H9 (cell line): ENCODE results near the gene SWI5. TPM values are rescaled to one million over a fixed set of nuclear protein-coding genes. Genes with fewer than 3 reads are reported as not detected.

Experiments
- DNase-seq: peaks from one replicate; pipeline ENCODE4 v3.0.0-alpha.2; 2017
- H2AFZ ChIP-seq: one replicate; pipeline ENCODE4 v1.6.1; 2013; ENCODE audit warnings: mild to moderate bottlenecking, low read length, control low read depth, moderate library complexity
- H2AK5ac ChIP-seq: 2 replicates; pipeline ENCODE4 v1.6.1; 2013; ENCODE audit warnings: low read length, control low read depth, mixed read lengths; ENCODE audit not compliant: insufficient read length
- H2BK120ac ChIP-seq: one replicate; pipeline ENCODE4 v1.6.1; 2013; ENCODE audit warnings: low read depth, mild to moderate bottlenecking, low read length, control low read depth, inconsistent platforms; ENCODE audit not compliant: poor library complexity, severe bottlenecking
- H2BK12ac ChIP-seq: 2 replicates; pipeline ENCODE4 v1.6.1; 2013; ENCODE audit warnings: low read length, control low read depth, mixed read lengths, low read depth; ENCODE audit not compliant: insufficient read length
- H2BK15ac ChIP-seq: 2 replicates; pipeline ENCODE4 v1.6.1; 2013; ENCODE audit warnings: low read depth, low read length, control low read depth
- H2BK20ac ChIP-seq: one replicate; pipeline ENCODE4 v1.6.1; 2013; ENCODE audit warnings: low read depth, mild to moderate bottlenecking, low read length, control low read depth, inconsistent platforms; ENCODE audit not compliant: poor library complexity, severe bottlenecking
- H2BK5ac ChIP-seq: 2 replicates; pipeline ENCODE4 v1.6.1; 2013; ENCODE audit warnings: low read length, control low read depth, mixed read lengths; ENCODE audit not compliant: insufficient read length
- H3K14ac ChIP-seq: 2 replicates; pipeline ENCODE4 v1.6.1; 2013; ENCODE audit warnings: low read length, control low read depth; ENCODE audit not compliant: insufficient read depth
- H3K18ac ChIP-seq: 2 replicates; pipeline ENCODE4 v1.6.1; 2013; ENCODE audit warnings: low read depth, mild to moderate bottlenecking, mixed read lengths, low read length, control low read depth; ENCODE audit not compliant: insufficient read length
- H3K23ac ChIP-seq: 2 replicates; pipeline ENCODE4 v1.6.1; 2013; ENCODE audit warnings: low read length, control low read depth, mixed read lengths, low read depth; ENCODE audit not compliant: insufficient read length
- H3K23me2 ChIP-seq: 2 replicates; pipeline ENCODE4 v1.6.1; 2013; ENCODE audit warnings: low read depth, mild to moderate bottlenecking, mixed read lengths, low read length, control low read depth; ENCODE audit not compliant: insufficient read length, poor library complexity, severe bottlenecking
- H3K27ac ChIP-seq: 2 replicates; pipeline ENCODE4 v1.5.1; 2013; ENCODE audit warnings: low read length, control low read depth, mixed read lengths, low read depth; ENCODE audit not compliant: insufficient read length
- H3K27me3 ChIP-seq: 2 replicates; pipeline ENCODE4 v1.6.1; 2013; ENCODE audit warnings: low read length, control low read depth, inconsistent platforms; ENCODE audit not compliant: insufficient read depth
- H3K4ac ChIP-seq: 2 replicates; pipeline ENCODE4 v1.6.1; 2013; ENCODE audit warnings: low read depth, mild to moderate bottlenecking, control low read depth, inconsistent platforms, low read length, moderate library complexity
- H3K4me1 ChIP-seq: 2 replicates; pipeline ENCODE4 v1.6.1; 2013; ENCODE audit warnings: low read length, control low read depth, inconsistent platforms; ENCODE audit not compliant: insufficient read depth
- H3K4me2 ChIP-seq: 2 replicates; pipeline ENCODE4 v1.6.1; 2013; ENCODE audit warnings: low read length, control low read depth, mixed read lengths; ENCODE audit not compliant: insufficient read length, insufficient read depth
- H3K56ac ChIP-seq: 2 replicates; pipeline ENCODE4 v1.6.1; 2013; ENCODE audit warnings: low read depth, mild to moderate bottlenecking, mixed read lengths, low read length, control low read depth; ENCODE audit not compliant: insufficient read length
- H3K79me1 ChIP-seq: 2 replicates; pipeline ENCODE4 v1.6.1; 2013; ENCODE audit warnings: low read depth, mild to moderate bottlenecking, moderate library complexity, low read length, control low read depth, inconsistent platforms; ENCODE audit not compliant: insufficient read depth, poor library complexity, severe bottlenecking
- H3K79me2 ChIP-seq: 2 replicates; pipeline ENCODE4 v1.6.1; 2013; ENCODE audit warnings: low read length, control low read depth, inconsistent platforms; ENCODE audit not compliant: insufficient read depth
- H3K9ac ChIP-seq: 2 replicates; pipeline ENCODE4 v1.6.1; 2013; ENCODE audit warnings: low read length, control low read depth, mixed read lengths; ENCODE audit not compliant: insufficient read length; ENCODE audit errors: extremely low read depth
- H3K9me3 ChIP-seq: one replicate; pipeline ENCODE4 v1.6.1; 2013; ENCODE audit warnings: low read depth, low read length, inconsistent platforms; ENCODE audit not compliant: control insufficient read depth
- H3T11ph ChIP-seq: one replicate; pipeline ENCODE4 v1.6.1; 2013; ENCODE audit warnings: mild to moderate bottlenecking, low read length, control low read depth, inconsistent platforms
- H4K20me1 ChIP-seq: one replicate; pipeline ENCODE4 v1.6.1; 2013; ENCODE audit not compliant: control insufficient read depth, insufficient read length, insufficient read depth
- H4K5ac ChIP-seq: 2 replicates; pipeline ENCODE4 v1.6.1; 2013; ENCODE audit warnings: low read depth, mild to moderate bottlenecking, mixed read lengths, low read length, control low read depth; ENCODE audit not compliant: insufficient read length
- H4K8ac ChIP-seq: replicated peaks from 2 replicates; pipeline ENCODE4 v1.6.1; 2013; ENCODE audit warnings: low read length, control low read depth, mixed read lengths, low read depth; ENCODE audit not compliant: insufficient read length
- H4K91ac ChIP-seq: 2 replicates; pipeline ENCODE4 v1.6.1; 2013; ENCODE audit warnings: low read depth, mild to moderate bottlenecking, moderate library complexity, mixed read lengths, low read length, control low read depth; ENCODE audit not compliant: insufficient read length
- H3K27ac Mint-ChIP-seq, 3 experiments: 2 replicates in 2 of 3; 3 replicates in 1 of 3; pipeline ENCODE4 v1.8.0; 2020 to 2021; ENCODE audit warnings: mixed read lengths in 3 of 3, mild to moderate bottlenecking in 1 of 3, moderate library complexity in 1 of 3
- H3K27me3 Mint-ChIP-seq: 2 replicates; pipeline ENCODE4 v1.8.0; 2021; ENCODE audit warnings: low read depth, mild to moderate bottlenecking, moderate library complexity, mixed read lengths
- H3K36me3 Mint-ChIP-seq, 3 experiments: 2 replicates in 2 of 3; 3 replicates in 1 of 3; pipeline ENCODE4 v1.8.0; 2020 to 2021; ENCODE audit warnings: low read depth in 3 of 3, mixed read lengths in 3 of 3; ENCODE audit not compliant: insufficient read depth in 1 of 3
- H3K4me1 Mint-ChIP-seq, 2 experiments: 2 replicates each; pipeline ENCODE4 v1.8.0; 2020; ENCODE audit warnings: mixed read lengths in 2 of 2
- H3K4me3 Mint-ChIP-seq, 2 experiments: 2 replicates in 1 of 2; 3 replicates in 1 of 2; pipeline ENCODE4 v1.8.0; 2020 to 2021; ENCODE audit warnings: mild to moderate bottlenecking in 2 of 2, mixed read lengths in 2 of 2, moderate library complexity in 1 of 2
- H3K9me3 Mint-ChIP-seq, 2 experiments: 2 replicates in 1 of 2; 3 replicates in 1 of 2; pipeline ENCODE4 v1.8.0; 2020; ENCODE audit warnings: mild to moderate bottlenecking in 2 of 2, mixed read lengths in 2 of 2, moderate library complexity in 1 of 2
- WGBS: extraction: QIAGEN DNeasy Blood & Tissue Kit; methylation state at CpG from one replicate; pipeline ENCODE4 v1.1.7; 2013; ENCODE audit warnings: missing lambda C conversion rate, low lambda C conversion rate, mixed read lengths; ENCODE audit not compliant: insufficient read length; ENCODE audit errors: extremely low coverage; 5-methylcytosine and 5-hydroxymethylcytosine counted together
- total RNA-seq: library from RNA; stranded (reverse); gene quantifications from 2 replicates; pipeline ENCODE4 v1.2.1, GENCODE V29; 2021
- TF ChIP-seq, protein P1 (sequence below): fragments of 200-600 bp; sonication (generic); conservative IDR thresholded peaks from 3 replicates; pipeline ENCODE4 v1.8.0; 2021; ENCODE audit warnings: antibody characterized with exemption, mild to moderate bottlenecking

SWI5 gene
- total RNA-seq, 1 experiment from 2014 or later, result 25.6 TPM

DNA sequence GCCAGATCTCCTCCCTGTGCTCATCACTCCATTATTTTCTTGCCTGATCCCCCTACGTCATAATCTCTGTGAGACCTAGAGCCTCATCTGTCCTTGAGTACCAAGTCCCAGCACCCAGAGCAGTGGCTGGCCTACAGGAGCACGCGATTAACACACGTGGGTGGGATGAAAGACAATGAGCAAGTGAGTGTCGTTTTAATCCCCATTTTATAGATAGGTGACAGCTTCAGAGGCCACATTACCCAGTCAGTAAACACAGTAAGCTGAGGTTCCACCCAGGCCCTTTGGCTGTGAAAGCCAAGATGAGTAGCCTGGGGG, 28.9 kb downstream of the SWI5 start:
- Mint-ChIP-seq H3K27me3 (peaks cover 2% of the 10 kb centered on the region; the same call in 1 of the 2 replicates), H3K4me3 (no peak overlapping the region), H3K9me3 (no peaks in the 10 kb centered on the region; a peak in 1 of 5 replicates), H3K36me3 (peaks cover 10 to 21% (median 19%) of the 10 kb centered on the region in 3 experiments), H3K4me1 (no peaks in the 10 kb centered on the region; a peak in 1 of 4 replicates), H3K27ac (no peak overlapping the region)
- H2BK120ac ChIP-seq, result no peak overlapping the region
- H4K8ac ChIP-seq, result no peak overlapping the region
- H3K4ac ChIP-seq, result no peak overlapping the region
- no peak overlapping the region for H3K18ac ChIP-seq
- no peak overlapping the region for H3K27ac ChIP-seq
- no peak overlapping the region for H2AK5ac ChIP-seq
- TF ChIP-seq, protein P1, sequence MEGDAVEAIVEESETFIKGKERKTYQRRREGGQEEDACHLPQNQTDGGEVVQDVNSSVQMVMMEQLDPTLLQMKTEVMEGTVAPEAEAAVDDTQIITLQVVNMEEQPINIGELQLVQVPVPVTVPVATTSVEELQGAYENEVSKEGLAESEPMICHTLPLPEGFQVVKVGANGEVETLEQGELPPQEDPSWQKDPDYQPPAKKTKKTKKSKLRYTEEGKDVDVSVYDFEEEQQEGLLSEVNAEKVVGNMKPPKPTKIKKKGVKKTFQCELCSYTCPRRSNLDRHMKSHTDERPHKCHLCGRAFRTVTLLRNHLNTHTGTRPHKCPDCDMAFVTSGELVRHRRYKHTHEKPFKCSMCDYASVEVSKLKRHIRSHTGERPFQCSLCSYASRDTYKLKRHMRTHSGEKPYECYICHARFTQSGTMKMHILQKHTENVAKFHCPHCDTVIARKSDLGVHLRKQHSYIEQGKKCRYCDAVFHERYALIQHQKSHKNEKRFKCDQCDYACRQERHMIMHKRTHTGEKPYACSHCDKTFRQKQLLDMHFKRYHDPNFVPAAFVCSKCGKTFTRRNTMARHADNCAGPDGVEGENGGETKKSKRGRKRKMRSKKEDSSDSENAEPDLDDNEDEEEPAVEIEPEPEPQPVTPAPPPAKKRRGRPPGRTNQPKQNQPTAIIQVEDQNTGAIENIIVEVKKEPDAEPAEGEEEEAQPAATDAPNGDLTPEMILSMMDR, result no peak
- no peak overlapping the region for H2AFZ ChIP-seq
- no peak overlapping the region for H4K5ac ChIP-seq
- H3T11ph ChIP-seq, result no peak overlapping the region
- H2BK20ac ChIP-seq, result no peak overlapping the region
- H3K9me3 ChIP-seq, result no peaks in the 10 kb centered on the region
- no peaks in the 10 kb centered on the region for H3K27me3 ChIP-seq
- no CpG with 5 or more reads among the region's 5 CpGs for WGBS
- no peak overlapping the region for H2BK5ac ChIP-seq
- H3K23ac ChIP-seq, result no peak overlapping the region
- no peak overlapping the region for H2BK15ac ChIP-seq
- no peaks in the 10 kb centered on the region for H3K79me1 ChIP-seq
- H3K14ac ChIP-seq, result no peak overlapping the region
- no peak overlapping the region for H3K4me2 ChIP-seq
- no peak for DNase-seq
- H3K79me2 ChIP-seq, result no peaks in the 10 kb centered on the region
- H2BK12ac ChIP-seq, result no peak overlapping the region
- H3K9ac ChIP-seq, result no peak overlapping the region
- no peaks in the 10 kb centered on the region for H4K20me1 ChIP-seq
- no peaks in the 10 kb centered on the region for H3K23me2 ChIP-seq
- H3K56ac ChIP-seq, result no peak overlapping the region
- no peaks in the 10 kb centered on the region for H3K4me1 ChIP-seq
- no peak overlapping the region for H4K91ac ChIP-seq
